ENCODE results near the gene AGA. TPM values are rescaled to one million over a fixed set of nuclear protein-coding genes. Genes with fewer than 3 reads are reported as not detected.

AGA gene
- total RNA-seq, 1 donor from 2014 or later = 20.4 TPM

GRCh38 chr4:177391287-177391686 is 51.0 kb downstream of the AGA start:
- intact Hi-C loops (cut with micrococcal nuclease) = no loop called here

GRCh38 chr4:177386278-177386815 is 55.9 kb downstream of the AGA start:
- intact Hi-C loops (cut with micrococcal nuclease) = no loop called here

- intact Hi-C loops (cut with micrococcal nuclease) = no loop called here
Observed at GRCh38 chr4:177385576-177386277, 56.5 kb downstream of the AGA start.

- intact Hi-C loops (cut with micrococcal nuclease) = no loop called here
Observed at GRCh38 chr4:177384856-177385397, 57.3 kb downstream of the AGA start.

GRCh38 chr4:177381762-177382310 is 60.4 kb downstream of the AGA start:
- intact Hi-C loops (cut with micrococcal nuclease) = no loop called here

Other genes with a start within 250 kb of the AGA start
- 38.0 and 38.9 TPM in 2 replicates for gene NEIL3, start 132.6 kb downstream of the AGA start, total RNA-seq

Measured in T-helper 2 cell treated with Interferon-gamma antibody and Interleukin-4, amounts not matched to agents 100 ng/mL and 5 ng/mL, for 36 hours (primary cell).